ENCODE measurements around the gene HPS5. TPM values are rescaled to one million over a fixed set of nuclear protein-coding genes. Genes with fewer than 3 reads are reported as not detected.

Gene HPS5
- total and polyA plus RNA-seq, 8 donors, result 5.2 to 61.3 (median 7.1) TPM

DNA sequence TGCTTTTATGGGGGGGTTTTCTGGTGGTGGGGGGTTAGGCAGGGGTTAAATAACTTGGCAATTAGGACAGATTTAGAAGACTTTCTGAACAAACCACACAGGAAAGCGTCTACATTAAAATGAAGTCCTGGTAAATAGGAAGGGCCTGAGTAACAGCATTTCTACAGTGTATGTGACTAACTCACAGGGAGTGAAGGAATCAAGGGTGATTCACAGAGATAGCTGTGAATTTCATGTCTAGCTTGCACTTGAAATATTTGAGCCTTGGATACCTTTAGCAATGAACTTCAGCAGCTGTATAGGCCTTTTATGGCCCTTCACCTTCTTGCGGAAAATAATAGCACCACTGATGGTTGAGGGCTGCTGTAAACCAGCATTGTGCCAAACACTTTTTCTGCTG lies 46.3 kb upstream of the HPS5 start:
- TF ChIP-seq POLR2AphosphoS5 (IDR thresholded peaks at IDR 0.05) (no peak), EP300 (IDR thresholded peaks at IDR 0.05) (no peak), POLR2A (IDR thresholded peaks at IDR 0.05) (no peak)
- TF ChIP-seq, protein P1, sequence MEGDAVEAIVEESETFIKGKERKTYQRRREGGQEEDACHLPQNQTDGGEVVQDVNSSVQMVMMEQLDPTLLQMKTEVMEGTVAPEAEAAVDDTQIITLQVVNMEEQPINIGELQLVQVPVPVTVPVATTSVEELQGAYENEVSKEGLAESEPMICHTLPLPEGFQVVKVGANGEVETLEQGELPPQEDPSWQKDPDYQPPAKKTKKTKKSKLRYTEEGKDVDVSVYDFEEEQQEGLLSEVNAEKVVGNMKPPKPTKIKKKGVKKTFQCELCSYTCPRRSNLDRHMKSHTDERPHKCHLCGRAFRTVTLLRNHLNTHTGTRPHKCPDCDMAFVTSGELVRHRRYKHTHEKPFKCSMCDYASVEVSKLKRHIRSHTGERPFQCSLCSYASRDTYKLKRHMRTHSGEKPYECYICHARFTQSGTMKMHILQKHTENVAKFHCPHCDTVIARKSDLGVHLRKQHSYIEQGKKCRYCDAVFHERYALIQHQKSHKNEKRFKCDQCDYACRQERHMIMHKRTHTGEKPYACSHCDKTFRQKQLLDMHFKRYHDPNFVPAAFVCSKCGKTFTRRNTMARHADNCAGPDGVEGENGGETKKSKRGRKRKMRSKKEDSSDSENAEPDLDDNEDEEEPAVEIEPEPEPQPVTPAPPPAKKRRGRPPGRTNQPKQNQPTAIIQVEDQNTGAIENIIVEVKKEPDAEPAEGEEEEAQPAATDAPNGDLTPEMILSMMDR (IDR thresholded peaks at IDR 0.05), result no peak
- Histone ChIP-seq H3K4me1 (no peaks in the 10 kb centered on the region), H3K4me3 (no peak overlapping the region), H3K36me3 (peaks cover 27 to 53% (median 48%) of the 10 kb centered on the region in 4 donors), H3K27ac (no peak overlapping the region), H3K27me3 (no peaks in the 10 kb centered on the region), H3K9me3 (no peaks in the 10 kb centered on the region)
- no peak for DNase-seq
- 56 to 81% (median 73%) methylated on average over 2 of the region's 2 CpGs for WGBS, 5 donors
- intact Hi-C loops (cut with DNase I; ENCODE audit: low total_unique reads), result no loop called here

DNA sequence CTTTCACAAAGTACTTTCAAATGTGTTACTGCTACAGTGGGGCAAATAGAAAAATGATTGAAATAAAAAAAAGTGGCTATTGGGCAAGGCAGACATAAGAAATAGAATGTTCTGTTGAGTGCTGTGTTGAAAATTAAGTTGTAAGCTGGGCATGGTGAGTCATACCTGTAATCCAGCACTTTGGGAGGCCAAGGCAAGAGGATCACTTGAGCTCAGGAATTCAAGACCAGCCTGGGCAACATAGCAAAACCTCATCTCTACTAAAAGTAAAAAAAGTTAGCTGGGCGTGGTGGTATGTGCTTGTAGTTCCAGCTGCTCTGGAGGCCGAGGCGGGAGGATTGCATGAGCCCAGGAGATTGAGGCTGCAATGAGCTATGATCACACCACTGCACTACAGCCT lies 45.5 kb upstream of the HPS5 start:
- no peaks in the 10 kb centered on the region for H3K27me3 ChIP-seq
- H3K36me3 ChIP-seq, result peaks cover 31 to 61% (median 56%) of the 10 kb centered on the region in 4 donors
- no peak overlapping the region for H3K27ac ChIP-seq
- 95 to 98% (median 96%) methylated on average over 3 of the region's 3 CpGs for WGBS, 5 donors
- H3K4me1 ChIP-seq, result no peaks in the 10 kb centered on the region
- H3K9me3 ChIP-seq, result no peaks in the 10 kb centered on the region
- intact Hi-C loops (cut with DNase I; ENCODE audit: low total_unique reads), result no loop called here
- TF ChIP-seq POLR2A (IDR thresholded peaks at IDR 0.05), result no peak
- TF ChIP-seq, protein P1 (IDR thresholded peaks at IDR 0.05), result no peak
- no peak for TF ChIP-seq EP300 (IDR thresholded peaks at IDR 0.05)
- TF ChIP-seq POLR2AphosphoS5 (IDR thresholded peaks at IDR 0.05), result no peak
- no peak for DNase-seq
- H3K4me3 ChIP-seq, result no peak overlapping the region

DNA sequence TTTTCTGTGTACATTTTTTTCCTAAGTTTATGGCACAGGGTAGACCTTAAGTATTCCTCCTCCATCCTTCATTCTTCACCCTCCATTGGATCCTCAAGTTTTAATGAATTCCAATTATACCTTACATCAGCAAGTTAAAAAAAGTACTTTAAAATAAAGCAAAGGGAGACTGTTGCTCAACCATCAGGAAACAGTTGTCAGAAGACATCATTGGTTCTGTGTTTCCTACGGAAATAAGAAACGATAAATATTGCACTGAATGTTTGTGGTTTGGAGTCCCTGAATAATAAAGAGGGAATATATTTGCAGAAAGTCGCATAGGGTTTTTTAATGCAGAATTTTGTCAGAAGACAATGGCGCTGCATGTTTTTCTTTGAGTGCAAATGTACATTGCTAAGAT lies 44.3 kb upstream of the HPS5 start:
- DNase-seq, result no peak
- WGBS, 5 donors, result 81 to 91% (median 86%) methylated on average over 4 of the region's 4 CpGs
- no peak overlapping the region for H3K4me3 ChIP-seq
- intact Hi-C loops (cut with DNase I; ENCODE audit: low total_unique reads), result no loop called here
- no peak overlapping the region for H3K27ac ChIP-seq
- no peaks in the 10 kb centered on the region for H3K27me3 ChIP-seq
- H3K9me3 ChIP-seq, result no peaks in the 10 kb centered on the region
- no peaks in the 10 kb centered on the region for H3K4me1 ChIP-seq
- TF ChIP-seq EP300 (IDR thresholded peaks at IDR 0.05), result no peak
- TF ChIP-seq, protein P1 (IDR thresholded peaks at IDR 0.05), result no peak
- no peak for TF ChIP-seq POLR2AphosphoS5 (IDR thresholded peaks at IDR 0.05)
- no peak for TF ChIP-seq POLR2A (IDR thresholded peaks at IDR 0.05)
- peaks cover 34 to 72% (median 67%) of the 10 kb centered on the region in 4 donors for H3K36me3 ChIP-seq

DNA sequence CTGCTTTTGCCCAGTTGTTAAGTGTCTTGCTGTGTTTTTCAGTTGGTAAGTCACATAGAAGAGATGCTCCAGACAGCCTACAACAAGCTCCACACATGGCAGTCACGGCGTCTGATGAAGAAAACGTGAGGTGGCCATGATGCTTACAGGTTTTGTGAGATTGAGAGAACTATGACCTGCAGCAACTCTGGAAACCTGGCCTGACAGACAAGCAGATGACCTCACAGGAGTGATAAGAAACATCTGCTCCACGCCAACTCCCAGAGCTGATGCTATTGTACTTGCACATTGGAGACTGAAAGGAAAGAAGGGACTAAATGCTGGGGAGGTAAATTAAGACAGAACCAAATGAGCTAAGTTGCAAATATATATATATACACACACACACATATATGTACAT lies 43.8 kb upstream of the HPS5 start:
- Histone ChIP-seq H3K4me1 (no peaks in the 10 kb centered on the region), H3K9me3 (no peaks in the 10 kb centered on the region), H3K4me3 (no peak overlapping the region), H3K27ac (no peak overlapping the region), H3K36me3 (peaks cover 40 to 77% (median 73%) of the 10 kb centered on the region in 4 donors), H3K27me3 (no peaks in the 10 kb centered on the region)
- intact Hi-C loops (cut with DNase I; ENCODE audit: low total_unique reads), result no loop called here
- no peak for DNase-seq
- WGBS, 5 donors, result 87 to 94% (median 89%) methylated on average over 4 of the region's 4 CpGs
- TF ChIP-seq POLR2AphosphoS5 (IDR thresholded peaks at IDR 0.05), result no peak
- no peak for TF ChIP-seq EP300 (IDR thresholded peaks at IDR 0.05)
- TF ChIP-seq, protein P1 (IDR thresholded peaks at IDR 0.05), result no peak
- no peak for TF ChIP-seq POLR2A (IDR thresholded peaks at IDR 0.05)

All from stomach (tissue), 9 donors.